ENCODE measurements around the gene IL6R. TPM values are rescaled to one million over a fixed set of nuclear protein-coding genes. Genes with fewer than 3 reads are reported as not detected.

The IL6R gene
- total RNA-seq, 5 donors from 2014 or later (not counting 1 experiment from before 2014, with no cell fraction given), result 76.0 to 87.9 (median 80.8) TPM

GRCh38 chr1:154398141-154398540, 7.0 kb upstream of the IL6R start:
- POLR2A ChIA-PET, result no interaction called here
- Histone ChIP-seq H3K4me3 (ENCODE audit: control insufficient read depth in 1 of 2, extremely low read depth in 1 of 2, low read length in 1 of 2) (no peak overlapping the region), H3K27me3 (replicated peaks in 1 of 2; ENCODE audit: control insufficient read depth in 2 of 2, extremely low read depth in 1 of 2, insufficient read depth in 2 of 2, low read length in 1 of 2) (no peaks in the 10 kb centered on the region), H3K27ac (ENCODE audit: low read length) (no peak overlapping the region), H3K9me3 (no peaks in the 10 kb centered on the region), H3K4me1 (ENCODE audit: control insufficient read depth in 1 of 2, extremely low read depth in 1 of 2, insufficient read depth in 2 of 2, low read length in 2 of 2) (peaks cover 14 to 24% of the 10 kb centered on the region in 2 experiments), H3K36me3 (ENCODE audit: control insufficient read depth in 2 of 2, extremely low read depth in 1 of 2, insufficient read depth in 1 of 2, low read length in 1 of 2) (no peaks in the 10 kb centered on the region)
- H3K4me3 Mint-ChIP-seq, result peak overlapping the region in 1 of 3 donors; percentile 24
- peaks cover 29 to 43% (median 36%) of the 10 kb centered on the region in 3 donors for H3K4me1 Mint-ChIP-seq
- H3K27ac Mint-ChIP-seq, result peak overlapping the region in 1 of 2 donors; percentile 32
- ATAC-seq (replicated peaks in 1 of 4), result no peak
- no peaks in the 10 kb centered on the region for H3K27me3 Mint-ChIP-seq
- DNase-seq, result no peak
- 46% methylated on average over 2 of the region's 4 CpGs for WGBS (ENCODE audit: insufficient coverage)
- CTCF ChIA-PET, result interaction anchor here in 1 of 2 donors (0.7 to 1.1 kb wide), 3 partner anchors 11 to 61 kb away, joined by 3 to 4 read pairs (median 3); no protein-coding TSS in a partner anchor
- no peaks in the 10 kb centered on the region for H3K36me3 Mint-ChIP-seq
- no peaks in the 10 kb centered on the region for H3K9me3 Mint-ChIP-seq

DNA sequence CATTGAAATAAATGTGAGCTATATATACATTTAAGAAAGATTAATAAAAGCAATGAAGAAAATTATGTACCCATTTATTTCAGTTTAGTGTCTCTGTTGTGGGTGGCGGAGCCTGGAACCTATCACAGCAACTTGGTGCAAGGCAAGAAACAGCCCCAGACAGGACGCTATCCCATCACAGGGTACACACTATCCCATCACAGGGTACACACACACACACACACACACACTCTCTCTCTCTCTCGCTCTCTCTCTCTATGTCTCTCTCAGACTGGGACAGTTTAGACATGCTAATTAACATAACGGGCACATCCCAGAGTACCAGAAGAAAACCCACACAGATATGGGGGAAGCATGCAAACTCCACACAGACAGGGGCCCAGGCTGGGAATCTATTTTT, 6.5 kb upstream of the IL6R start:
- no peaks in the 10 kb centered on the region for H3K27me3 ChIP-seq (replicated peaks in 1 of 2; ENCODE audit: control insufficient read depth in 2 of 2, extremely low read depth in 1 of 2, insufficient read depth in 2 of 2, low read length in 1 of 2)
- CTCF ChIA-PET, result interaction anchor here in 1 of 2 donors (0.7 to 1.1 kb wide), 3 partner anchors 12 to 53 kb away, joined by 3 to 4 read pairs (median 3); no protein-coding TSS in a partner anchor
- no peak overlapping the region for H3K4me3 ChIP-seq (ENCODE audit: control insufficient read depth in 1 of 2, extremely low read depth in 1 of 2, low read length in 1 of 2)
- H3K4me3 Mint-ChIP-seq, result peak overlapping the region in 1 of 3 donors; percentile 57
- no peaks in the 10 kb centered on the region for H3K9me3 Mint-ChIP-seq
- H3K36me3 Mint-ChIP-seq, result no peaks in the 10 kb centered on the region
- peaks cover 35 to 49% (median 41%) of the 10 kb centered on the region in 3 donors for H3K4me1 Mint-ChIP-seq
- no peaks in the 10 kb centered on the region for H3K36me3 ChIP-seq (ENCODE audit: control insufficient read depth in 2 of 2, extremely low read depth in 1 of 2, insufficient read depth in 1 of 2, low read length in 1 of 2)
- peak overlapping the region; percentile 28 to 61 for H3K27ac Mint-ChIP-seq
- no peak for ATAC-seq (replicated peaks in 1 of 4)
- peaks cover 18 to 30% of the 10 kb centered on the region in 2 experiments for H3K4me1 ChIP-seq (ENCODE audit: control insufficient read depth in 1 of 2, extremely low read depth in 1 of 2, insufficient read depth in 2 of 2, low read length in 2 of 2)
- H3K27ac ChIP-seq (ENCODE audit: low read length), result no peak overlapping the region
- DNase-seq, result no peak
- POLR2A ChIA-PET, result interaction anchor here in 1 of 2 donors (0.6 kb wide), 1 partner anchor 8 kb away, joined by 4 read pairs; no protein-coding TSS in a partner anchor
- WGBS (ENCODE audit: insufficient coverage), result 43% methylated on average over 1 of the region's 4 CpGs
- no peaks in the 10 kb centered on the region for H3K9me3 ChIP-seq
- H3K27me3 Mint-ChIP-seq, result no peaks in the 10 kb centered on the region

GRCh38 chr1:154400381-154400801, 4.8 kb upstream of the IL6R start:
- ATAC-seq (replicated peaks in 1 of 4), result no peak
- Histone ChIP-seq H3K27me3 (replicated peaks in 1 of 2; ENCODE audit: control insufficient read depth in 2 of 2, extremely low read depth in 1 of 2, insufficient read depth in 2 of 2, low read length in 1 of 2) (no peaks in the 10 kb centered on the region), H3K9me3 (no peaks in the 10 kb centered on the region), H3K4me1 (ENCODE audit: control insufficient read depth in 1 of 2, extremely low read depth in 1 of 2, insufficient read depth in 2 of 2, low read length in 2 of 2) (peaks cover 27 to 46% of the 10 kb centered on the region in 2 experiments), H3K36me3 (ENCODE audit: control insufficient read depth in 2 of 2, extremely low read depth in 1 of 2, insufficient read depth in 1 of 2, low read length in 1 of 2) (no peaks in the 10 kb centered on the region), H3K27ac (ENCODE audit: low read length) (no peak overlapping the region), H3K4me3 (ENCODE audit: control insufficient read depth in 1 of 2, extremely low read depth in 1 of 2, low read length in 1 of 2) (no peak overlapping the region)
- ChIA-PET POLR2A (interaction anchor here in 1 of 2 donors (0.6 kb wide), 2 partner anchors 10 to 376 kb away, joined by 3 to 6 read pairs; no protein-coding TSS in a partner anchor), CTCF (no interaction called here)
- DNase-seq, result no peak
- no CpG with 5 or more reads among the region's 4 CpGs for WGBS (ENCODE audit: insufficient coverage)
- Mint-ChIP-seq H3K9me3 (no peaks in the 10 kb centered on the region), H3K27me3 (no peaks in the 10 kb centered on the region), H3K36me3 (no peaks in the 10 kb centered on the region), H3K4me3 (no peak overlapping the region), H3K27ac (peak overlapping the region; percentile 58 to 66), H3K4me1 (peaks cover 48 to 63% (median 53%) of the 10 kb centered on the region in 3 donors)

GRCh38 chr1:154402409-154402921, 2.7 kb upstream of the IL6R start:
- peak in 1 of 35 experiments; percentile 21 for DNase-seq
- no peaks in the 10 kb centered on the region for H3K36me3 ChIP-seq (ENCODE audit: control insufficient read depth in 2 of 2, extremely low read depth in 1 of 2, insufficient read depth in 1 of 2, low read length in 1 of 2)
- no peak overlapping the region for H3K4me3 ChIP-seq (ENCODE audit: control insufficient read depth in 1 of 2, extremely low read depth in 1 of 2, low read length in 1 of 2)
- ATAC-seq (replicated peaks in 1 of 4), result no peak
- peak overlapping the region; percentile 70 for H3K27ac ChIP-seq (ENCODE audit: low read length)
- no peaks in the 10 kb centered on the region for H3K9me3 ChIP-seq
- H3K4me1 ChIP-seq (ENCODE audit: control insufficient read depth in 1 of 2, extremely low read depth in 1 of 2, insufficient read depth in 2 of 2, low read length in 2 of 2), result peaks cover 29 to 61% of the 10 kb centered on the region in 2 experiments
- Mint-ChIP-seq H3K9me3 (no peaks in the 10 kb centered on the region), H3K4me3 (peak overlapping the region in 1 of 3 donors; percentile 92), H3K4me1 (peaks cover 61 to 74% (median 62%) of the 10 kb centered on the region in 3 donors), H3K27ac (peak overlapping the region; percentile 88 to 95), H3K36me3 (no peaks in the 10 kb centered on the region), H3K27me3 (no peaks in the 10 kb centered on the region)
- H3K27me3 ChIP-seq (replicated peaks in 1 of 2; ENCODE audit: control insufficient read depth in 2 of 2, extremely low read depth in 1 of 2, insufficient read depth in 2 of 2, low read length in 1 of 2), result no peaks in the 10 kb centered on the region
- ChIA-PET CTCF (interaction anchor here in 1 of 2 donors (1.0 to 2.1 kb wide), 6 partner anchors 41 to 144 kb away, joined by 3 to 7 read pairs (median 4); no protein-coding TSS in a partner anchor), POLR2A (no interaction called here)
- WGBS (ENCODE audit: insufficient coverage), result 93% methylated on average over 3 of the region's 4 CpGs

GRCh38 chr1:154403261-154403943, 1.7 kb upstream of the IL6R start:
- H3K9me3 Mint-ChIP-seq, result no peaks in the 10 kb centered on the region
- H3K4me3 Mint-ChIP-seq, result peak overlapping the region; percentile 35 to 92 (median 81)
- H3K27me3 Mint-ChIP-seq, result no peaks in the 10 kb centered on the region
- no peaks in the 10 kb centered on the region for H3K27me3 ChIP-seq (replicated peaks in 1 of 2; ENCODE audit: control insufficient read depth in 2 of 2, extremely low read depth in 1 of 2, insufficient read depth in 2 of 2, low read length in 1 of 2)
- peaks cover 34 to 70% of the 10 kb centered on the region in 2 experiments for H3K4me1 ChIP-seq (ENCODE audit: control insufficient read depth in 1 of 2, extremely low read depth in 1 of 2, insufficient read depth in 2 of 2, low read length in 2 of 2)
- no peak overlapping the region for H3K4me3 ChIP-seq (ENCODE audit: control insufficient read depth in 1 of 2, extremely low read depth in 1 of 2, low read length in 1 of 2)
- WGBS (ENCODE audit: insufficient coverage), result 17% methylated on average over 3 of the region's 8 CpGs
- no peaks in the 10 kb centered on the region for H3K36me3 Mint-ChIP-seq
- H3K36me3 ChIP-seq (ENCODE audit: control insufficient read depth in 2 of 2, extremely low read depth in 1 of 2, insufficient read depth in 1 of 2, low read length in 1 of 2), result no peaks in the 10 kb centered on the region
- peak overlapping the region; percentile 88 to 95 for H3K27ac Mint-ChIP-seq
- peak in 21 of 35 experiments; percentile 9 to 70 (median 38) for DNase-seq
- ChIA-PET POLR2A (interaction anchor here (0.5 to 1.3 kb wide), 3 partner anchors 16 to 53 kb away, joined by 3 to 4 read pairs (median 3); no protein-coding TSS in a partner anchor), CTCF (interaction anchor here in 1 of 2 donors (0.7 to 2.1 kb wide), 10 partner anchors 7 to 143 kb away, joined by 3 to 7 read pairs (median 3); partner anchors contain the start of gene ATP8B2)
- ATAC-seq (replicated peaks in 1 of 4), result peak; percentile 14 to 38 (median 21)
- peak overlapping the region; percentile 70 for H3K27ac ChIP-seq (ENCODE audit: low read length)
- no peaks in the 10 kb centered on the region for H3K9me3 ChIP-seq
- H3K4me1 Mint-ChIP-seq, result peaks cover 62 to 75% (median 66%) of the 10 kb centered on the region in 3 donors

GRCh38 chr1:154403983-154404382, 1.2 kb upstream of the IL6R start:
- ChIA-PET POLR2A (interaction anchor here (0.5 to 1.3 kb wide), 3 partner anchors 17 to 183 kb away, joined by 3 to 4 read pairs (median 3); partner anchors contain the start of gene UBAP2L (in 1 of the 2)), CTCF (interaction anchor here in 1 of 2 donors (0.5 to 2.1 kb wide), 7 partner anchors 8 to 78 kb away, joined by 3 to 7 read pairs (median 4); partner anchors contain the start of gene ATP8B2)
- Histone ChIP-seq H3K27ac (ENCODE audit: low read length) (peak overlapping the region; percentile 78), H3K36me3 (ENCODE audit: control insufficient read depth in 2 of 2, extremely low read depth in 1 of 2, insufficient read depth in 1 of 2, low read length in 1 of 2) (no peaks in the 10 kb centered on the region), H3K9me3 (no peaks in the 10 kb centered on the region), H3K4me3 (ENCODE audit: control insufficient read depth in 1 of 2, extremely low read depth in 1 of 2, low read length in 1 of 2) (peak overlapping the region in 1 of 2 donors; percentile 77), H3K4me1 (ENCODE audit: control insufficient read depth in 1 of 2, extremely low read depth in 1 of 2, insufficient read depth in 2 of 2, low read length in 2 of 2) (peaks cover 40 to 72% of the 10 kb centered on the region in 2 experiments), H3K27me3 (replicated peaks in 1 of 2; ENCODE audit: control insufficient read depth in 2 of 2, extremely low read depth in 1 of 2, insufficient read depth in 2 of 2, low read length in 1 of 2) (no peaks in the 10 kb centered on the region)
- no peaks in the 10 kb centered on the region for H3K36me3 Mint-ChIP-seq
- H3K4me1 Mint-ChIP-seq, result peaks cover 65 to 77% (median 72%) of the 10 kb centered on the region in 3 donors
- 20% methylated on average over 1 of the region's 3 CpGs for WGBS (ENCODE audit: insufficient coverage)
- peak overlapping the region; percentile 15 to 92 (median 81) for H3K4me3 Mint-ChIP-seq
- H3K9me3 Mint-ChIP-seq, result no peaks in the 10 kb centered on the region
- H3K27ac Mint-ChIP-seq, result peak overlapping the region; percentile 88 to 95
- DNase-seq (no peak), ATAC-seq (replicated peaks in 1 of 4) (no peak)
- H3K27me3 Mint-ChIP-seq, result no peaks in the 10 kb centered on the region
